ENCODE measurements around the gene WFDC2.
"Not testable (repeated sequence)": the region's sequence is repeated elsewhere in the genome, so short reads cannot be mapped to it uniquely, and the experiment has no call there.

The WFDC2 gene

DNA sequence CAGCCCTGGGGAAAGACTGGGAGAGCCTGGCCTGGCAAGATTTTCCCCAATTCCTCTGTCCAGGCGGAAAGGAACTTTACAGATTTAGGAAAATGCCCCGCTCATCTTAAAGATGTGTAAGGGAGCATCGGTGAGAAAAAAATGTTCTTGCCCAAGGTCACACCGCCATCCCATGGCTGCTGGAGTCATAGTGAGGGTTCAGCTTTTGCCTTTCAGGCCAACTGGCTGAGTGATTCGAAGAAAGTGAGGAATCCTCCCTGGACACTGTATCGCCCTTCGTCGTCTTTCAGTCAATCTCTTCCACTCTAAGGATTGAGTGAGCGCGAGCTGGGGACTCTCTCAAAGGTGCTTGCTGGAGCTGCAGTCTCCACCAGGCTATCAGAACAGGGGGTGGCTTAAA is 1.4 kb downstream of the WFDC2 start:
- H3K27ac ChIP-seq (ENCODE audit: low read length), result no peak overlapping the region
- H3K9ac ChIP-seq (ENCODE audit: low read length), result peak overlapping the region; percentile 51; the same call in 1 of the 2 replicates
- H3K4me3 ChIP-seq (ENCODE audit: low read length), result peak overlapping the region; percentile 69
- H4K20me1 ChIP-seq (ENCODE audit: insufficient read depth, low read length), result no peaks in the 10 kb centered on the region
- no peaks in the 10 kb centered on the region for H3F3A ChIP-seq (ENCODE audit: insufficient read depth, low read length)
- H3K27me3 ChIP-seq (replicated peaks; ENCODE audit: insufficient read depth, low read length), result no peaks in the 10 kb centered on the region
- DNase-seq, result peak; percentile 23
- H3K9me3 ChIP-seq (replicated peaks; ENCODE audit: insufficient read depth, low read length), result no peaks in the 10 kb centered on the region
- no peaks in the 10 kb centered on the region for H3K9me2 ChIP-seq (replicated peaks; ENCODE audit: insufficient read depth, low read length)
- H3K4me2 ChIP-seq (ENCODE audit: low read depth, low read length), result peak overlapping the region; percentile 99
- peak overlapping the region; percentile 98 for H2AFZ ChIP-seq (ENCODE audit: low read length)
- H3K4me1 ChIP-seq (ENCODE audit: low read length), result no peaks in the 10 kb centered on the region
- H3K36me3 ChIP-seq (replicated peaks; ENCODE audit: insufficient read depth, low read length), result no peaks in the 10 kb centered on the region
- TF ChIP-seq EZH2 (optimal IDR thresholded peaks at IDR 0.05; ENCODE audit: low read depth, low read length) (no peak), EZH2phosphoT487 (IDR thresholded peaks at IDR 0.05; ENCODE audit: low read length) (no peak)
- TF ChIP-seq, protein P1, sequence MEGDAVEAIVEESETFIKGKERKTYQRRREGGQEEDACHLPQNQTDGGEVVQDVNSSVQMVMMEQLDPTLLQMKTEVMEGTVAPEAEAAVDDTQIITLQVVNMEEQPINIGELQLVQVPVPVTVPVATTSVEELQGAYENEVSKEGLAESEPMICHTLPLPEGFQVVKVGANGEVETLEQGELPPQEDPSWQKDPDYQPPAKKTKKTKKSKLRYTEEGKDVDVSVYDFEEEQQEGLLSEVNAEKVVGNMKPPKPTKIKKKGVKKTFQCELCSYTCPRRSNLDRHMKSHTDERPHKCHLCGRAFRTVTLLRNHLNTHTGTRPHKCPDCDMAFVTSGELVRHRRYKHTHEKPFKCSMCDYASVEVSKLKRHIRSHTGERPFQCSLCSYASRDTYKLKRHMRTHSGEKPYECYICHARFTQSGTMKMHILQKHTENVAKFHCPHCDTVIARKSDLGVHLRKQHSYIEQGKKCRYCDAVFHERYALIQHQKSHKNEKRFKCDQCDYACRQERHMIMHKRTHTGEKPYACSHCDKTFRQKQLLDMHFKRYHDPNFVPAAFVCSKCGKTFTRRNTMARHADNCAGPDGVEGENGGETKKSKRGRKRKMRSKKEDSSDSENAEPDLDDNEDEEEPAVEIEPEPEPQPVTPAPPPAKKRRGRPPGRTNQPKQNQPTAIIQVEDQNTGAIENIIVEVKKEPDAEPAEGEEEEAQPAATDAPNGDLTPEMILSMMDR (IDR thresholded peaks at IDR 0.05; ENCODE audit: low read length), result peak; percentile 42
- H3K79me2 ChIP-seq (ENCODE audit: low read length), result no peaks in the 10 kb centered on the region

DNA sequence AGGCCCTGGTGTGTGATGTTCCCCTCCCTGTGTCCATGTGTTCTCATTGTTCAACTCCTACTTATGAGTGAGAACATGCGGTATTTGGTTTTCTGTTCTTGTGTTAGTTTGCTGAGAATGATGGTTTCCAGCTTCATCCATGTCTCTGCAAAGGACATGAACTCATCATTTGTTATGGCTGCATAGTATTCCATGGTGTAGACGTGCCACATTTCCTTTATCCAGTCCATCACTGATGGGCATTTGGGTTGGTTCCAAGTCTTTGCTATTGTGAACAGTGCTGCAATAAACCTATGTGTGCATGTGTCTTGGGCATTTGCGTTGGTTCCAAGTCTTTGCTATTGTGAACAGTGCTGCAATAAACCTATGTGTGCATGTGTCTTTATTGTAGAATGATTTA is 2.7 kb downstream of the WFDC2 start:
- H3K4me2 ChIP-seq (ENCODE audit: low read depth, low read length); H3K36me3 ChIP-seq (replicated peaks; ENCODE audit: insufficient read depth, low read length); H3K9me2 ChIP-seq (replicated peaks; ENCODE audit: insufficient read depth, low read length); H3K4me1 ChIP-seq (ENCODE audit: low read length); H3K9me3 ChIP-seq (replicated peaks; ENCODE audit: insufficient read depth, low read length); H3F3A ChIP-seq (ENCODE audit: insufficient read depth, low read length); H3K4me3 ChIP-seq (ENCODE audit: low read length); H3K9ac ChIP-seq (ENCODE audit: low read length); H3K79me2 ChIP-seq (ENCODE audit: low read length); H3K27ac ChIP-seq (ENCODE audit: low read length); H3K27me3 ChIP-seq (replicated peaks; ENCODE audit: insufficient read depth, low read length); H4K20me1 ChIP-seq (ENCODE audit: insufficient read depth, low read length); DNase-seq; H2AFZ ChIP-seq (ENCODE audit: low read length): not testable (repeated sequence)

- not testable (repeated sequence) for H3K4me3 ChIP-seq (ENCODE audit: low read length); H3K4me2 ChIP-seq (ENCODE audit: low read depth, low read length); H3K36me3 ChIP-seq (replicated peaks; ENCODE audit: insufficient read depth, low read length); DNase-seq; H3K9me3 ChIP-seq (replicated peaks; ENCODE audit: insufficient read depth, low read length); H3K9me2 ChIP-seq (replicated peaks; ENCODE audit: insufficient read depth, low read length); H3K79me2 ChIP-seq (ENCODE audit: low read length); H3K4me1 ChIP-seq (ENCODE audit: low read length); H3K9ac ChIP-seq (ENCODE audit: low read length); H3F3A ChIP-seq (ENCODE audit: insufficient read depth, low read length); H2AFZ ChIP-seq (ENCODE audit: low read length); H3K27ac ChIP-seq (ENCODE audit: low read length); H3K27me3 ChIP-seq (replicated peaks; ENCODE audit: insufficient read depth, low read length); H4K20me1 ChIP-seq (ENCODE audit: insufficient read depth, low read length)
Observed at GRCh38 chr20:45477530-45478148, 8.1 kb downstream of the WFDC2 start.

GRCh38 chr20:45479822-45480221 is 10.3 kb downstream of the WFDC2 start:
- DNase-seq, result no peak
- no peaks in the 10 kb centered on the region for H3K4me1 ChIP-seq (ENCODE audit: low read length)
- no peak overlapping the region for H3K9ac ChIP-seq (ENCODE audit: low read length)
- H3K27ac ChIP-seq (ENCODE audit: low read length), result no peak overlapping the region
- H3K36me3 ChIP-seq (replicated peaks; ENCODE audit: insufficient read depth, low read length), result no peaks in the 10 kb centered on the region
- H3K9me2 ChIP-seq (replicated peaks; ENCODE audit: insufficient read depth, low read length), result no peaks in the 10 kb centered on the region
- no peaks in the 10 kb centered on the region for H3K27me3 ChIP-seq (replicated peaks; ENCODE audit: insufficient read depth, low read length)
- no peaks in the 10 kb centered on the region for H3K9me3 ChIP-seq (replicated peaks; ENCODE audit: insufficient read depth, low read length)
- H3K4me2 ChIP-seq (ENCODE audit: low read depth, low read length), result no peak overlapping the region
- no peak overlapping the region for H2AFZ ChIP-seq (ENCODE audit: low read length)
- no peak for TF ChIP-seq EZH2 (optimal IDR thresholded peaks at IDR 0.05; ENCODE audit: low read depth, low read length)
- no peak for TF ChIP-seq EZH2phosphoT487 (IDR thresholded peaks at IDR 0.05; ENCODE audit: low read length)
- TF ChIP-seq, protein P1 (IDR thresholded peaks at IDR 0.05; ENCODE audit: low read length), result no peak
- H3K4me3 ChIP-seq (ENCODE audit: low read length), result no peak overlapping the region
- H3F3A ChIP-seq (ENCODE audit: insufficient read depth, low read length), result no peaks in the 10 kb centered on the region
- H4K20me1 ChIP-seq (ENCODE audit: insufficient read depth, low read length), result no peaks in the 10 kb centered on the region
- H3K79me2 ChIP-seq (ENCODE audit: low read length), result no peaks in the 10 kb centered on the region

Data from MM.1S (cell line).